Measurements from ENCODE around the gene CYBC1. TPM values are rescaled to one million over a fixed set of nuclear protein-coding genes. Genes with fewer than 3 reads are reported as not detected.

Gene CYBC1
- polyA plus RNA-seq, 1 donor (not counting 4 experiments of a cell fraction or from before 2014, with no cell fraction given), result 30.2 TPM

DNA sequence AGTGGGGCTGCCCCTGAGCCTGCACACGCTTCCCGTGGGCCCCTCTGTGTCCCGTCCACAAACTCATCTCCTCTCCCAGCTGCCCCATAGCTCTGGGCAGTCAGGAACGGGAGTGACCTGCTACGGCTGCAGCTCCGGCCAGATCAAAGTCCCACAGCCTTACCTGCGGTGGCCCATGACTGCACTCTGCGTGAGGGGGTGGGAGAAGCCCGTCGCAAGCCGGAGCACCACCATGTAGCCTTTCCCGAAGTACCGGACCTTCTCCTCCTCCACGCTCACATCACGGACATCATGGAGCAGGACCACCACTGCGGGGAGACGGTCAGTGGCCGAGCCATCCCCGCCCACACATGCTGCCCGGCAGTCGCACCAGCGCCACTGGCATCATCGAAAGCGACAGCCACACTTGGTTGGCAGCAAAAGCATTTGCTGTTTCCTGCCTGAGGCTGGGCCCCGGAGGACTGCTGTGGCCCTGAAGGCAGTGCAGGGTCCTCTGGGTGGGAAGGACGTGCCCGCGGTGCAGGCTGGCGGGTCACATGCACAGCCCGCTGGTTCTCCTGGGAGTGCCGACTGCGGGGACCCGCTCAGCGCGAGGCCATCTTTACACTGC is 6.2 kb downstream of the CYBC1 start:
- FAIRE-seq (no peak), DNase-seq (ENCODE audit: low read depth, low spot score) (no peak)
- H3K36me3 ChIP-seq (ENCODE audit: control insufficient read depth in 2 of 2, extremely low read depth in 1 of 2, insufficient read depth in 2 of 2, low read length in 2 of 2), result peaks cover 7 to 14% of the 10 kb centered on the region in 2 experiments
- no peaks in the 10 kb centered on the region for H3K9me3 ChIP-seq (ENCODE audit: control insufficient read depth, low read depth, low read length)
- no peaks in the 10 kb centered on the region for H3K27me3 ChIP-seq (ENCODE audit: control insufficient read depth, extremely low read depth, insufficient read depth, low read length)
- no peak overlapping the region for H3K9ac ChIP-seq (ENCODE audit: control insufficient read depth, extremely low read depth, insufficient read depth, low read length)
- dilution Hi-C loops (cut with MboI; ENCODE audit: extremely low pct_ligation_motif_present, low sequenced_read_pairs), result no loop called here
- no peak overlapping the region for H3K27ac ChIP-seq (ENCODE audit: control insufficient read depth, insufficient read depth, low read length)
- no peaks in the 10 kb centered on the region for H4K20me1 ChIP-seq (ENCODE audit: control insufficient read depth, extremely low read depth, insufficient read depth, low read length)
- no peaks in the 10 kb centered on the region for H3K9me1 ChIP-seq (ENCODE audit: control insufficient read depth, extremely low read depth, insufficient read depth, low read length)
- no peak overlapping the region for H3K4me3 ChIP-seq (ENCODE audit: control insufficient read depth in 2 of 3, extremely low read depth in 1 of 3, insufficient read depth in 2 of 3, low read depth in 1 of 3, low read length in 3 of 3)
- H3K4me1 ChIP-seq (ENCODE audit: control insufficient read depth, extremely low read depth, insufficient read depth, low read length), result no peaks in the 10 kb centered on the region
- no peak for TF ChIP-seq EZH2 (IDR thresholded peaks at IDR 0.05; ENCODE audit: low read length)
- TF ChIP-seq, protein P1, sequence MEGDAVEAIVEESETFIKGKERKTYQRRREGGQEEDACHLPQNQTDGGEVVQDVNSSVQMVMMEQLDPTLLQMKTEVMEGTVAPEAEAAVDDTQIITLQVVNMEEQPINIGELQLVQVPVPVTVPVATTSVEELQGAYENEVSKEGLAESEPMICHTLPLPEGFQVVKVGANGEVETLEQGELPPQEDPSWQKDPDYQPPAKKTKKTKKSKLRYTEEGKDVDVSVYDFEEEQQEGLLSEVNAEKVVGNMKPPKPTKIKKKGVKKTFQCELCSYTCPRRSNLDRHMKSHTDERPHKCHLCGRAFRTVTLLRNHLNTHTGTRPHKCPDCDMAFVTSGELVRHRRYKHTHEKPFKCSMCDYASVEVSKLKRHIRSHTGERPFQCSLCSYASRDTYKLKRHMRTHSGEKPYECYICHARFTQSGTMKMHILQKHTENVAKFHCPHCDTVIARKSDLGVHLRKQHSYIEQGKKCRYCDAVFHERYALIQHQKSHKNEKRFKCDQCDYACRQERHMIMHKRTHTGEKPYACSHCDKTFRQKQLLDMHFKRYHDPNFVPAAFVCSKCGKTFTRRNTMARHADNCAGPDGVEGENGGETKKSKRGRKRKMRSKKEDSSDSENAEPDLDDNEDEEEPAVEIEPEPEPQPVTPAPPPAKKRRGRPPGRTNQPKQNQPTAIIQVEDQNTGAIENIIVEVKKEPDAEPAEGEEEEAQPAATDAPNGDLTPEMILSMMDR (optimal IDR thresholded peaks at IDR 0.05 in 1 of 3, IDR thresholded peaks at IDR 0.05 in 1 of 3, conservative IDR thresholded peaks at IDR 0.05 in 1 of 3; ENCODE audit: extremely low read depth in 1 of 3, insufficient read depth in 2 of 3, low read length in 3 of 3), result no peak
- H3K4me2 ChIP-seq (ENCODE audit: control insufficient read depth, extremely low read depth, insufficient read depth, low read depth, low read length), result no peak overlapping the region
- peaks cover 4% of the 10 kb centered on the region for H3K79me2 ChIP-seq (ENCODE audit: control insufficient read depth, insufficient read depth, low read length)
- H2AFZ ChIP-seq (ENCODE audit: control insufficient read depth, low read length), result no peak overlapping the region

DNA sequence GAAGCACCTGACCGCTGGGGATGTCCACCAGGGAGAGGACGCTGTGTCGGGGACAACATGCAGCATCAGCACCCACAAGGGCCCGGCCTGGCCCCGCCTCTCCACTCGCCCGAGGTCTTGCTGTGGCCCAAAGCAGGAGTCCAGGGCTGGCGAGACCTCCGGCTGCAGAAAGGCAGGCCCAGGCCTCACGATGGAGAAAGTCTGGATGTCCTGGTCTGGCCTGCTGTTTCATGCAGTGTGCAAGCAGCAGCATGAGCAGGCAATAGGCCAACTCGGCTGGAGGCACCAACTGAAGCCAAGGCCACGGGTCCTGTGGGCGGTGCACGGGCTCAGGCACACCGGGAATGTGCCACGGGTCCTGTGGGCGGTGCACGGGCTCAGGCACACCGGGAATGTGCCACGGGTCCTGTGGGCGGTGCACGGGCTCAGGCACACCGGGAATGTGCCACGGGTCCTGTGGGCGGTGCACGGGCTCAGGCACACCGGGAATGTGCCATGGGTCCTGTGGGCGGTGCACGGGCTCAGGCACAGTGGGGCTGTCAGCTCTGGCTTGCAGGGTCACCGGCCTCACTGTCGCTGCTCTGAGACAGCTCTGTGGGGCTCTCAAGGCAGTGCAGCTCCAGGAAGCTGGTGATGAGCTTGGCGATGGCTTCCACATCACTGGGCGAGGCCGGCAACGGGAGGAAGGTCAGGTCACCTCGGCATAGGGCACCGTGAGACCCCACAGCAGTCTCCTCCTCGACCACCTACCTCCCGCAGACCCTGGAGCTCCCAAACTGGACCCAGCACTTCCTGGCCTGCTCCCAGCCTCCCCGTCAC is 6.9 kb downstream of the CYBC1 start:
- no peak overlapping the region for H3K27ac ChIP-seq (ENCODE audit: control insufficient read depth, insufficient read depth, low read length)
- no peak for DNase-seq (ENCODE audit: low read depth, low spot score)
- TF ChIP-seq EZH2 (IDR thresholded peaks at IDR 0.05; ENCODE audit: low read length), result no peak
- TF ChIP-seq, protein P1 (optimal IDR thresholded peaks at IDR 0.05 in 1 of 3, IDR thresholded peaks at IDR 0.05 in 1 of 3, conservative IDR thresholded peaks at IDR 0.05 in 1 of 3; ENCODE audit: extremely low read depth in 1 of 3, insufficient read depth in 2 of 3, low read length in 3 of 3), result no peak
- no peaks in the 10 kb centered on the region for H3K79me2 ChIP-seq (ENCODE audit: control insufficient read depth, insufficient read depth, low read length)
- no peaks in the 10 kb centered on the region for H3K27me3 ChIP-seq (ENCODE audit: control insufficient read depth, extremely low read depth, insufficient read depth, low read length)
- peaks cover 7 to 14% of the 10 kb centered on the region in 2 experiments for H3K36me3 ChIP-seq (ENCODE audit: control insufficient read depth in 2 of 2, extremely low read depth in 1 of 2, insufficient read depth in 2 of 2, low read length in 2 of 2)
- H3K9ac ChIP-seq (ENCODE audit: control insufficient read depth, extremely low read depth, insufficient read depth, low read length), result no peak overlapping the region
- no peaks in the 10 kb centered on the region for H3K4me1 ChIP-seq (ENCODE audit: control insufficient read depth, extremely low read depth, insufficient read depth, low read length)
- no peaks in the 10 kb centered on the region for H4K20me1 ChIP-seq (ENCODE audit: control insufficient read depth, extremely low read depth, insufficient read depth, low read length)
- no peak for FAIRE-seq
- no peak overlapping the region for H3K4me2 ChIP-seq (ENCODE audit: control insufficient read depth, extremely low read depth, insufficient read depth, low read depth, low read length)
- no peak overlapping the region for H3K4me3 ChIP-seq (ENCODE audit: control insufficient read depth in 2 of 3, extremely low read depth in 1 of 3, insufficient read depth in 2 of 3, low read depth in 1 of 3, low read length in 3 of 3)
- dilution Hi-C loops (cut with MboI; ENCODE audit: extremely low pct_ligation_motif_present, low sequenced_read_pairs), result no loop called here
- no peaks in the 10 kb centered on the region for H3K9me1 ChIP-seq (ENCODE audit: control insufficient read depth, extremely low read depth, insufficient read depth, low read length)
- H2AFZ ChIP-seq (ENCODE audit: control insufficient read depth, low read length), result no peak overlapping the region
- H3K9me3 ChIP-seq (ENCODE audit: control insufficient read depth, low read depth, low read length), result no peaks in the 10 kb centered on the region

All from keratinocyte (primary cell).